Endothelial cell of umbilical vein (primary cell): ENCODE data around the gene REEP1. TPM values are rescaled to one million over a fixed set of nuclear protein-coding genes. Genes with fewer than 3 reads are reported as not detected.

Experiments used
- BruUV-seq: library from RNA; stranded (reverse); fragments of 400-500 nt; replicated peaks from 2 replicates; lab custom pipeline; 2021; lab: Mats Ljungman, UMichigan
- CTCF ChIA-PET: fragments of 300-600, 350-600 bp; sonication (Branson Sonifier 250); formaldehyde crosslinking; loops from one replicate; lab custom pipeline; 2021; ENCODE audit warnings: antibody characterized with exemption, inconsistent platforms; lab: Charles Lee
- POLR2A ChIA-PET: fragments of 300-600, 350-600 bp; sonication (Branson Sonifier 250); formaldehyde crosslinking; loops from one replicate; lab custom pipeline; 2021; ENCODE audit warnings: antibody characterized with exemption, inconsistent platforms; lab: Charles Lee
- DNase-seq: peaks from one replicate; pipeline ENCODE4 v3.0.0-alpha.2; 2011; ENCODE audit warnings: low read depth, low spot score
- FAIRE-seq: peaks from 2 replicates; lab custom pipeline; 2011; peaks lifted over from hg19 to GRCh38; lab: Jason Lieb, UNC
- H2AFZ ChIP-seq: 2 replicates; pipeline ENCODE4 v1.6.0; 2012; ENCODE audit warnings: low read depth, low read length, control low read depth, inconsistent platforms
- H3K27ac ChIP-seq: 2 replicates; pipeline ENCODE4 v1.5.1; 2011; ENCODE audit warnings: low read depth, mild to moderate bottlenecking, control low read depth, low read length, moderate library complexity; ENCODE audit not compliant: insufficient read depth
- H3K27me3 ChIP-seq, 2 experiments: 2 replicates each; pipeline versions ENCODE4 v1.6.0 to v1.6.1; 2011; ENCODE audit warnings: low read length in 2 of 2, mixed read lengths in 1 of 2; ENCODE audit not compliant: control insufficient read depth in 2 of 2, insufficient read depth in 2 of 2
- H3K36me3 ChIP-seq, 2 experiments: 2 replicates in 1 of 2; 3 replicates in 1 of 2; pipeline ENCODE4 v1.5.1; 2011; ENCODE audit warnings: low read length in 2 of 2, mild to moderate bottlenecking in 1 of 2, moderate library complexity in 1 of 2; ENCODE audit not compliant: control insufficient read depth in 2 of 2, insufficient read depth in 2 of 2; ENCODE audit errors: extremely low read depth in 1 of 2
- H3K4me1 ChIP-seq: 3 replicates; pipeline ENCODE4 v1.5.1; 2011; ENCODE audit warnings: mild to moderate bottlenecking, low read length; ENCODE audit not compliant: control insufficient read depth, insufficient read depth; ENCODE audit errors: extremely low read depth
- H3K4me2 ChIP-seq: 2 replicates; pipeline ENCODE4 v1.6.1; 2011; ENCODE audit warnings: low read length, control low read depth, mixed read lengths; ENCODE audit not compliant: insufficient read depth
- H3K4me3 ChIP-seq, 3 experiments: fragments of 200-600 bp in 1 of 3; sonication (generic), shearing (Covaris generic) in 1 of 3; replicated peaks in 1 of 3; 2 replicates each; pipeline ENCODE4 v1.5.1; 2011 to 2016; ENCODE audit warnings: control low read depth in 3 of 3, low read length in 3 of 3, mild to moderate bottlenecking in 2 of 3, inconsistent platforms in 1 of 3, low read depth in 1 of 3, moderate library complexity in 1 of 3; ENCODE audit not compliant: insufficient read depth in 1 of 3
- H3K79me2 ChIP-seq: 2 replicates; pipeline ENCODE4 v1.6.0; 2012; ENCODE audit warnings: low read length, inconsistent platforms; ENCODE audit not compliant: control insufficient read depth, insufficient read depth
- H3K9ac ChIP-seq: replicated peaks from 2 replicates; pipeline ENCODE3; 2011; ENCODE audit warnings: low read length, control low read depth; ENCODE audit not compliant: insufficient read depth; ENCODE audit errors: extremely low read depth
- H3K9me1 ChIP-seq: replicated peaks from 3 replicates; pipeline ENCODE4 v1.6.0; 2011; ENCODE audit warnings: mild to moderate bottlenecking, low read length; ENCODE audit not compliant: control insufficient read depth, insufficient read depth; ENCODE audit errors: extremely low read depth
- H3K9me3 ChIP-seq: replicated peaks from 2 replicates; pipeline ENCODE4 v1.5.1; 2012; ENCODE audit warnings: low read length, inconsistent platforms; ENCODE audit not compliant: control insufficient read depth, insufficient read depth
- H4K20me1 ChIP-seq: replicated peaks from 2 replicates; pipeline ENCODE3; 2011; ENCODE audit warnings: mild to moderate bottlenecking, low read length; ENCODE audit not compliant: control insufficient read depth, insufficient read depth; ENCODE audit errors: extremely low read depth
- EZH2 ChIP-seq: IDR thresholded peaks from 2 replicates; pipeline ENCODE4 v1.6.1; 2012; ENCODE audit warnings: borderline replicate concordance, low read depth, mild to moderate bottlenecking, moderate library complexity, low read length, inconsistent platforms; ENCODE audit not compliant: severe bottlenecking
- FOS ChIP-seq: IDR thresholded peaks from 2 replicates; pipeline ENCODE4 v1.6.1; 2011; ENCODE audit warnings: mild to moderate bottlenecking, low read length, moderate library complexity, borderline replicate concordance; ENCODE audit not compliant: insufficient read depth
- GATA2 ChIP-seq: IDR thresholded peaks from 2 replicates; pipeline ENCODE4 v1.7.0; 2011; ENCODE audit warnings: low read depth, mild to moderate bottlenecking, moderate library complexity, mixed read lengths, low read length; ENCODE audit not compliant: insufficient read length, insufficient read depth
- JUN ChIP-seq: IDR thresholded peaks from 2 replicates; pipeline ENCODE4 v1.6.1; 2011; ENCODE audit warnings: borderline replicate concordance, low read depth; ENCODE audit not compliant: insufficient read length, insufficient read depth
- POLR2A ChIP-seq: IDR thresholded peaks from 2 replicates; pipeline ENCODE4 v1.6.1; 2012; ENCODE audit warnings: low read depth, mild to moderate bottlenecking, control low read depth, low read length
- POLR2AphosphoS5 ChIP-seq: IDR thresholded peaks from 2 replicates; pipeline ENCODE4 v1.6.1; 2012; ENCODE audit warnings: low read depth, mild to moderate bottlenecking, control low read depth, low read length, moderate library complexity; ENCODE audit not compliant: insufficient read depth
- dilution Hi-C: fragments of 300-500 bp; cut with MboI; formaldehyde crosslinking; loops from one replicate; pipeline ENCODE4 v1.15.0; 2019; ENCODE audit warnings: low sequenced_read_pairs; ENCODE audit not compliant: extremely low pct_ligation_motif_present
- intact Hi-C: fragments of 100-400 bp; cut with micrococcal nuclease; formaldehyde crosslinking; loops from one replicate; pipeline ENCODE4 v1.10.0; 2022
- polyA plus RNA-seq, 4 experiments: library from polyadenylated mRNA; depleted of rRNA in 3 of 4; stranded (reverse) in 3 of 4; unstranded in 1 of 4; fragments of >200 nt; gene quantifications; 2 replicates each; pipeline versions ENCODE4 v1.2.1 to v1.2.3, GENCODE V29; 2011 to 2012; ENCODE audit warnings: missing spikeins in 1 of 4
- total RNA-seq: library from RNA; stranded (reverse); gene quantifications from 2 replicates; pipeline ENCODE4 v1.2.3, GENCODE V29; 2021
- TF ChIP-seq, protein P1 (sequence below), 2 donors: IDR thresholded peaks; 1 replicate in 1 of 2; 2 replicates in 1 of 2; pipeline ENCODE4 v1.5.1; 2011; ENCODE audit warnings: low read length in 2 of 2, mild to moderate bottlenecking in 2 of 2, moderate library complexity in 2 of 2, control low read depth in 1 of 2, inconsistent platforms in 1 of 2, low read depth in 1 of 2; ENCODE audit not compliant: insufficient read depth in 1 of 2; ENCODE audit errors: extremely low read depth in 1 of 2

REEP1 gene
- total and polyA plus RNA-seq, 2 donors (not counting 3 experiments of a cell fraction or from before 2014, with no cell fraction given), result 0.11 to 0.53 TPM

DNA sequence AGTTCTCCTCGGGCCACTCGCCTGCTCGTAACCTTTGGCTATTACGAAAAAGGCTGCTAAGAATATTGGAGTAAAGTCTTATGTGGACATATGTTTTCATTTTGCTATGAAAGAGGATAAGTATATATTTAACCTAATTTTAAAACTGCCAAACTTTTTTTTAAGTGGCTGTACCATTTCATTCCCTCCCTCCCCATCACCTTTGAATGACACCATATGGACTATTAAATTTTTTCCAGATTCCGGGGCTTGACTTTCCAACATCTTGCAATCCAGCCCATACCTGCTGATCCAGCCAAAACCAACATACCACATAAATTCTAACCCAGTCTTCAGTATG, 31.5 kb downstream of the REEP1 start:
- FAIRE-seq (no peak), DNase-seq (no peak)
- H3K4me3 ChIP-seq, result no peak overlapping the region
- CTCF ChIA-PET, result no interaction called here
- POLR2A ChIA-PET, result no interaction called here
- H2AFZ ChIP-seq, result no peak overlapping the region
- no peaks in the 10 kb centered on the region for H3K9me1 ChIP-seq
- H3K79me2 ChIP-seq, result no peaks in the 10 kb centered on the region
- H3K9ac ChIP-seq, result no peak overlapping the region
- no peak overlapping the region for H3K4me2 ChIP-seq
- dilution Hi-C loops (no loop called here), intact Hi-C loops (no loop called here)
- H3K36me3 ChIP-seq, result no peaks in the 10 kb centered on the region
- no peaks in the 10 kb centered on the region for H3K9me3 ChIP-seq
- no TSS peak for BruUV-seq
- H3K27ac ChIP-seq, result no peak overlapping the region
- peaks cover 2 to 12% of the 10 kb centered on the region in 2 experiments for H3K27me3 ChIP-seq
- H3K4me1 ChIP-seq, result no peaks in the 10 kb centered on the region
- TF ChIP-seq EZH2 (no peak), GATA2 (no peak), POLR2A (no peak), FOS (no peak), POLR2AphosphoS5 (no peak), JUN (no peak)
- TF ChIP-seq, protein P1, sequence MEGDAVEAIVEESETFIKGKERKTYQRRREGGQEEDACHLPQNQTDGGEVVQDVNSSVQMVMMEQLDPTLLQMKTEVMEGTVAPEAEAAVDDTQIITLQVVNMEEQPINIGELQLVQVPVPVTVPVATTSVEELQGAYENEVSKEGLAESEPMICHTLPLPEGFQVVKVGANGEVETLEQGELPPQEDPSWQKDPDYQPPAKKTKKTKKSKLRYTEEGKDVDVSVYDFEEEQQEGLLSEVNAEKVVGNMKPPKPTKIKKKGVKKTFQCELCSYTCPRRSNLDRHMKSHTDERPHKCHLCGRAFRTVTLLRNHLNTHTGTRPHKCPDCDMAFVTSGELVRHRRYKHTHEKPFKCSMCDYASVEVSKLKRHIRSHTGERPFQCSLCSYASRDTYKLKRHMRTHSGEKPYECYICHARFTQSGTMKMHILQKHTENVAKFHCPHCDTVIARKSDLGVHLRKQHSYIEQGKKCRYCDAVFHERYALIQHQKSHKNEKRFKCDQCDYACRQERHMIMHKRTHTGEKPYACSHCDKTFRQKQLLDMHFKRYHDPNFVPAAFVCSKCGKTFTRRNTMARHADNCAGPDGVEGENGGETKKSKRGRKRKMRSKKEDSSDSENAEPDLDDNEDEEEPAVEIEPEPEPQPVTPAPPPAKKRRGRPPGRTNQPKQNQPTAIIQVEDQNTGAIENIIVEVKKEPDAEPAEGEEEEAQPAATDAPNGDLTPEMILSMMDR (IDR thresholded peaks at IDR 0.05; ENCODE audit: extremely low read depth in 1 of 2, insufficient read depth in 1 of 2, low read depth in 1 of 2, low read length in 2 of 2), result no peak
- H4K20me1 ChIP-seq, result no peaks in the 10 kb centered on the region
